Tibial nerve (tissue), 4 donors: ENCODE results near the gene SPAG8. TPM values are rescaled to one million over a fixed set of nuclear protein-coding genes. Genes with fewer than 3 reads are reported as not detected.

Experiments used
- DNase-seq, 2 donors: peaks; one replicate each; pipeline ENCODE4 v3.0.0-alpha.2; 2019; ENCODE audit warnings: low spot score in 2 of 2
- H3K27ac ChIP-seq, 4 donors: fragments of 200-600 bp; sonication (generic) in 3 of 4; one replicate each; pipeline ENCODE4 v1.5.1; 2017 to 2019; ENCODE audit warnings: mild to moderate bottlenecking in 1 of 4
- H3K27me3 ChIP-seq, 2 donors: fragments of 200-600 bp; sonication (generic) in 1 of 2; one replicate each; pipeline versions ENCODE4 v1.5.1 to v1.6.0; 2017 to 2019
- H3K36me3 ChIP-seq, 3 donors: fragments of 200-600 bp; sonication (generic); one replicate each; pipeline ENCODE4 v1.5.1; 2018 to 2019
- H3K4me1 ChIP-seq, 4 donors: fragments of 200-600 bp; sonication (generic) in 3 of 4; one replicate each; pipeline ENCODE4 v1.5.1; 2017 to 2019
- H3K4me3 ChIP-seq, 4 donors: fragments of 200-600 bp; sonication (generic) in 3 of 4; one replicate each; pipeline ENCODE4 v1.5.1; 2017 to 2019; ENCODE audit warnings: mild to moderate bottlenecking in 1 of 4, moderate library complexity in 1 of 4
- H3K9me3 ChIP-seq, 4 donors: fragments of 200-600 bp; sonication (generic) in 3 of 4; one replicate each; pipeline ENCODE4 v1.5.1; 2017 to 2019
- CTCF ChIP-seq, 5 experiments: fragments of 200-600 bp in 3 of 5; fragments of 450-650 bp in 2 of 5; sonication (generic) in 3 of 5; IDR thresholded peaks; one replicate each; pipeline ENCODE4 v1.5.1; 2016 to 2019; ENCODE audit warnings: antibody characterized with exemption in 5 of 5, mild to moderate bottlenecking in 3 of 5, moderate library complexity in 2 of 5
- EP300 ChIP-seq, 2 donors: sonication (generic); formaldehyde crosslinking; IDR thresholded peaks; one replicate each; pipeline ENCODE4 v1.6.1; 2017; ENCODE audit warnings: antibody characterized with exemption in 2 of 2, mild to moderate bottlenecking in 1 of 2
- POLR2A ChIP-seq, 2 donors: fragments of 450-650 bp; IDR thresholded peaks; one replicate each; pipeline ENCODE4 v1.6.1; 2017; ENCODE audit warnings: antibody characterized with exemption in 2 of 2, mild to moderate bottlenecking in 2 of 2, moderate library complexity in 2 of 2
- WGBS, 2 donors: methylation state at CpG; one replicate each; pipeline ENCODE4 v1.1.5; 2018; 5-methylcytosine and 5-hydroxymethylcytosine counted together
- total RNA-seq, 4 donors: library from RNA; depleted of rRNA; stranded (reverse); fragments of >200 nt; gene quantifications; one replicate each; pipeline ENCODE4 v1.1.0, GENCODE V29; 2016

The SPAG8 gene
- total RNA-seq, 4 donors from 2014 or later: 2.6 to 4.0 (median 3.5) TPM

- TF ChIP-seq EP300 (IDR thresholded peaks at IDR 0.05): no peak
- no peak for TF ChIP-seq POLR2A (IDR thresholded peaks at IDR 0.05)
- no peak for TF ChIP-seq CTCF (IDR thresholded peaks at IDR 0.05)
- DNase-seq: no peak
- H3K27ac ChIP-seq: peak overlapping the region in 2 of 4 donors; percentile 52 to 69
- 70 to 81% methylated on average over 5 of the region's 5 CpGs for WGBS, 2 donors
- H3K4me1 ChIP-seq: peaks cover 2 to 58% (median 30%) of the 10 kb centered on the region in 4 donors
- H3K36me3 ChIP-seq: peaks cover 0 to 3% (median 0%) of the 10 kb centered on the region in 3 donors
- H3K4me3 ChIP-seq: no peak overlapping the region
- H3K27me3 ChIP-seq: no peaks in the 10 kb centered on the region
- H3K9me3 ChIP-seq: no peaks in the 10 kb centered on the region
Observed at GRCh38 chr9:35832814-35833213, 20.8 kb upstream of the SPAG8 start.

- Histone ChIP-seq H3K36me3 (peaks cover 0 to 3% (median 0%) of the 10 kb centered on the region in 3 donors), H3K4me1 (peaks cover 2 to 58% (median 30%) of the 10 kb centered on the region in 4 donors), H3K4me3 (no peak overlapping the region), H3K27ac (no peak overlapping the region), H3K27me3 (no peaks in the 10 kb centered on the region), H3K9me3 (no peaks in the 10 kb centered on the region)
- no peak for DNase-seq
- TF ChIP-seq EP300 (IDR thresholded peaks at IDR 0.05) (no peak), CTCF (IDR thresholded peaks at IDR 0.05) (no peak), POLR2A (IDR thresholded peaks at IDR 0.05) (no peak)
- 65 to 75% methylated on average over 4 of the region's 4 CpGs for WGBS, 2 donors
Observed at GRCh38 chr9:35831040-35831439, 19.0 kb upstream of the SPAG8 start.

- no peaks in the 10 kb centered on the region for H3K9me3 ChIP-seq
- DNase-seq: no peak
- H3K4me3 ChIP-seq: peak overlapping the region; percentile 53 to 96 (median 84)
- H3K36me3 ChIP-seq: no peaks in the 10 kb centered on the region
- peak overlapping the region; percentile 93 to 100 (median 98) for H3K27ac ChIP-seq
- H3K27me3 ChIP-seq: no peaks in the 10 kb centered on the region
- H3K4me1 ChIP-seq: peaks cover 2 to 56% (median 27%) of the 10 kb centered on the region in 4 donors
- WGBS, 2 donors: 31 to 47% methylated on average over 2 of the region's 2 CpGs
- TF ChIP-seq CTCF (IDR thresholded peaks at IDR 0.05) (no peak), EP300 (IDR thresholded peaks at IDR 0.05) (no peak), POLR2A (IDR thresholded peaks at IDR 0.05) (no peak)
Observed at GRCh38 chr9:35829764-35830096, 17.7 kb upstream of the SPAG8 start.

- 0 to 1% methylated on average over 22 to 24 of the region's 53 CpGs for WGBS, 2 donors
- Histone ChIP-seq H3K4me3 (peak within 1 kb of the TSS; percentile 53 to 96 (median 84)), H3K4me1 (peaks cover 2 to 51% (median 23%) of the 10 kb centered on the region in 4 donors), H3K27me3 (no peaks in the 10 kb centered on the region), H3K27ac (peak within 1 kb of the TSS; percentile 93 to 100 (median 98)), H3K9me3 (no peaks in the 10 kb centered on the region), H3K36me3 (no peaks in the 10 kb centered on the region)
- TF ChIP-seq CTCF (IDR thresholded peaks at IDR 0.05) (no peak), EP300 (IDR thresholded peaks at IDR 0.05) (peak in 1 of 2 donors; percentile 72), POLR2A (IDR thresholded peaks at IDR 0.05) (peak; percentile 62 to 82)
- peak; percentile 99 for DNase-seq
Observed at GRCh38 chr9:35829084-35829763, 17.2 kb upstream of the SPAG8 start, which contains the start of gene TMEM8B. Gene TMEM8B (plus strand): TSS chr9:35829228. CDS start chr9:35829448, 220 bp downstream.

- Histone ChIP-seq H3K27me3 (no peaks in the 10 kb centered on the region), H3K9me3 (no peaks in the 10 kb centered on the region), H3K36me3 (no peaks in the 10 kb centered on the region), H3K4me1 (peaks cover 2 to 46% (median 21%) of the 10 kb centered on the region in 4 donors), H3K4me3 (peak within 1 kb of the TSS; percentile 53 to 96 (median 84)), H3K27ac (peak within 1 kb of the TSS; percentile 93 to 100 (median 98))
- no peak for DNase-seq
- TF ChIP-seq POLR2A (IDR thresholded peaks at IDR 0.05) (no peak), EP300 (IDR thresholded peaks at IDR 0.05) (no peak), CTCF (IDR thresholded peaks at IDR 0.05) (no peak)
- 0% methylated on average over 21 of the region's 21 CpGs for WGBS, 2 donors
Observed at GRCh38 chr9:35828716-35829083, 16.6 kb upstream of the SPAG8 start, which contains the start of gene FAM221B. Gene FAM221B (minus strand): TSS chr9:35828732. CDS start chr9:35826161, 2,571 bp downstream.
